VCaP (cell line): Measurements from ENCODE around the gene VWF.

ENCODE experiments used
- H3K27ac ChIP-seq: fragments of 450-650 bp; 2 replicates; pipeline ENCODE4 v1.5.1; 2017
- TF ChIP-seq, protein P1 (sequence below): fragments of 450-650 bp; conservative IDR thresholded peaks from 2 replicates; pipeline ENCODE4 v1.5.1; 2017; ENCODE audit warnings: mild to moderate bottlenecking, moderate library complexity

VWF gene

DNA sequence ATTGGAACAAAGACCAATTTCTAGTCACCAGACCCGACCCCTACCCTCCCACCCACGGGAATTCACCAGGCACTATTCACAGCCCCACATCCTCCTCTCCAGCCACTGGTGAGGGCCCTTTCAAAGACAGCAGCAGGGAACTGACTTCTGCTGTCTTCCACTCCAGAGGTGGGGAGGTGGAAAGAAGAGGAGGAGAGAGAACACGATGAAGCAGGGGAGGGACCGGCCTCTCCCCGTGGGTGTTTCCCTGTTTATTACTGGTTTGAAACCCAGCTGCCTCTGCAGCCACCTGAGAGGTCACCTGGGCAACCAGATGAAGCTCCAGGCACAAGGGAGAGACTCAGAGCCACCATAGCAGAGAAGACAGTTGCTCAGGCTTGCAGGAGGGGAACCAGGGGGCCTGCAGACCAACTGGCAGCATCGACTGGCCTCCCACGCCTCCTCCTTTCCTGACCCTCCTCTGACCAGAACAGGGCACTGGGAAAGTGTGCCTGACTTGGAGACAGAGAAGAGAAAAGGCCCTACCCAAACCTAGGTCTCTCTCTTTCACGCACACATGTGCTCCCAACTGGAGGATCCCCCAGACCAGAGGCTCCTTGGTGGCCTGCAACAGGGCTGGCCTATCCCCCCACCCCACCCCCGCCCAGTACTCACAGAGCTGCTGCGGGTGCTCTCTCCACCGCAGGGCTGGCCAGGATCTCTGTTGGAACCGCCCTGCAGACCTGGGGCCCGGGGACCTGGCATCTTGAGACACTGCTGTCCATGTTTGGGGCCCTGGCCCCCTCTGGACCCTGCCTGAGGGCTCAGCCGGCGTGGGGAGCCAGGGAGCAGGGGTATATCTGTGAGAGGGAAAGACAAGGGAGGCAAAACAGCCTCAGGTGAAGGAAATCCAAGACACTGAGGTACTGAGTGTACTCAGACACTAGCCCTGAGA lies 202.2 kb downstream of the VWF start:
- no peak overlapping the region for H3K27ac ChIP-seq
- TF ChIP-seq, protein P1, sequence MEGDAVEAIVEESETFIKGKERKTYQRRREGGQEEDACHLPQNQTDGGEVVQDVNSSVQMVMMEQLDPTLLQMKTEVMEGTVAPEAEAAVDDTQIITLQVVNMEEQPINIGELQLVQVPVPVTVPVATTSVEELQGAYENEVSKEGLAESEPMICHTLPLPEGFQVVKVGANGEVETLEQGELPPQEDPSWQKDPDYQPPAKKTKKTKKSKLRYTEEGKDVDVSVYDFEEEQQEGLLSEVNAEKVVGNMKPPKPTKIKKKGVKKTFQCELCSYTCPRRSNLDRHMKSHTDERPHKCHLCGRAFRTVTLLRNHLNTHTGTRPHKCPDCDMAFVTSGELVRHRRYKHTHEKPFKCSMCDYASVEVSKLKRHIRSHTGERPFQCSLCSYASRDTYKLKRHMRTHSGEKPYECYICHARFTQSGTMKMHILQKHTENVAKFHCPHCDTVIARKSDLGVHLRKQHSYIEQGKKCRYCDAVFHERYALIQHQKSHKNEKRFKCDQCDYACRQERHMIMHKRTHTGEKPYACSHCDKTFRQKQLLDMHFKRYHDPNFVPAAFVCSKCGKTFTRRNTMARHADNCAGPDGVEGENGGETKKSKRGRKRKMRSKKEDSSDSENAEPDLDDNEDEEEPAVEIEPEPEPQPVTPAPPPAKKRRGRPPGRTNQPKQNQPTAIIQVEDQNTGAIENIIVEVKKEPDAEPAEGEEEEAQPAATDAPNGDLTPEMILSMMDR = no peak

DNA sequence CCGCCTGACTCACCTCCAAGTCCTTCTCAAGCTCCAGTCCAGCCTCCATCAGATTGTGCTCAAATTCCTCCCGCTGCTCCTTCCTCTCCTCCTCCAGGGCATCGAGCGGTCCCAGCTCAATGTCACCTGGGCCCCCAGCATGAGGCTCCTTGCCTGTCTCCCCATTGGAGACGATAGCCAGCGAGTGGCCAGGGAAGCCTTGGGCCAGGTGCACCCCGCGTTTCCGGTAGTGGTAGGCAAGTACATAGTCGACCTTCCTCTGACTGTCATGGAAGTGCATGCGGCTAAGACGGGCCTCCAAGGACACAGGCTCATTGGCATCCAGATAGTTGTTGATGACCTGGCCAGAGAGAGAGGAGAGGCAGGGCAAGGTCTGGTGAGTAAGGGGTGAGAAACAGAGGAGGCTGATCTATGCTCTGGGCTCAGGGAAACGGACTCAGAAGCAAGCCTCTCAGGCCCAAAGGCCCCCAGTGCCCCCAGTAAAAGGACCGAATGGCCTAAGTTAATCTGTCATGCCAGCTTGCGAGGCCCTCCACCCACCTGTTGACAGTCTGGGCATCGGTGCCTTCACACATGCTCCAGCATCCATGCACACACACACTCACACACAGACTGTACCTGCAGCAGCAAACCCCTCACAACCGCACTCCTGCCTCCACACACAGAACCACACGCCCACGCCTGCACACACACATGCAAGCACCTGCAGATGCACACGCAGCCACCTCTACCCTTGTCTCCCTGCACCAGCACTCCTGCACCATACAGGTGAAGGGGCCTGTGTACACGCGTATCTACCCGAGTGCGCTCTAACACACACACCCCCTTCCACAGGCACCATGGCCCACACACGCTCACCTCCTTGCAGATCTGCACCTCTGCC lies 203.2 kb downstream of the VWF start:
- TF ChIP-seq, protein P1 = no peak
- H3K27ac ChIP-seq = no peak overlapping the region

DNA sequence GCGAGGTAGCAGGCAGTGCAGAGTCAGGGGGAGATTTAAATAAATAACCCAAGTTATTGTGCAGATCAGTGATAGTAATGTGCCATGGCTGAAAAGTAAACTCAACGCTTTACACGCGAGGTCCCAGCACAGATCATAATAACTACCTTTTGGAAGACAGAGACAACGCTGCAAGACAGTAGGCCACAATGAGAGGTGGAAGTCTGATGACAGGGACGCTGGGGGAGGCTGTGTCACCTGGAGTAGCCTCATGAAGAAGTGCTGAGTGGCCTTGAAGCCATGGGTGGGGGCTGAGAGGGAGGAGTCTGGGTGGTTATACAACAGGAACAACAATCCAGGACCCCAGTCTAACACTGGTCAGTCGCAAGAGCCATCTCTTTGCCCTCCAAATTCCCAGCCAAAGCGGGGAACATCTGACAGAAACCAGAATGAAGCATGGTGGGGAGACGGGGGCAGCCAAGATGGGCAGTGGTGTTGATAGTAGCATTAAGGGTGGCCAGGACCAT lies 207.6 kb downstream of the VWF start:
- TF ChIP-seq, protein P1 = no peak
- no peak overlapping the region for H3K27ac ChIP-seq

DNA sequence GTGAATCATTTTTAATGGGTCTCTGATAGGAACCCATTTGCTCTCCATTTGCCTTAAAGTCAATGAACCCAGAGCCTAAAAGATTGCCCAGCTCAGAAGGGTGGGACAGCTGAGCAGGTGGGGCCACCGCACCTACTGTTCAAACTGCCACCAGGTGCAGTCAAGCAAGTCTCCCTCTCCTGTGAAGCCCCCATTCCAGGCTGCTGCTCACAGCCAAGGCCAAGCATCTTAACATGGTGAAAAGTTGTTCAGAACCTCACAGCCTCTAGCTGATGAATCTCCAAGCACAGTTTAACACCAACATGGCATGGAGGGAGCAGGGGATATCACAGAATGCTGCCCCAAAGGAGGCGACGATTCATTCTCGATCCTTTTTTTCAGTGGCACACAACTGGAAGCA lies 209.0 kb downstream of the VWF start:
- TF ChIP-seq, protein P1 = no peak
- no peak overlapping the region for H3K27ac ChIP-seq

DNA sequence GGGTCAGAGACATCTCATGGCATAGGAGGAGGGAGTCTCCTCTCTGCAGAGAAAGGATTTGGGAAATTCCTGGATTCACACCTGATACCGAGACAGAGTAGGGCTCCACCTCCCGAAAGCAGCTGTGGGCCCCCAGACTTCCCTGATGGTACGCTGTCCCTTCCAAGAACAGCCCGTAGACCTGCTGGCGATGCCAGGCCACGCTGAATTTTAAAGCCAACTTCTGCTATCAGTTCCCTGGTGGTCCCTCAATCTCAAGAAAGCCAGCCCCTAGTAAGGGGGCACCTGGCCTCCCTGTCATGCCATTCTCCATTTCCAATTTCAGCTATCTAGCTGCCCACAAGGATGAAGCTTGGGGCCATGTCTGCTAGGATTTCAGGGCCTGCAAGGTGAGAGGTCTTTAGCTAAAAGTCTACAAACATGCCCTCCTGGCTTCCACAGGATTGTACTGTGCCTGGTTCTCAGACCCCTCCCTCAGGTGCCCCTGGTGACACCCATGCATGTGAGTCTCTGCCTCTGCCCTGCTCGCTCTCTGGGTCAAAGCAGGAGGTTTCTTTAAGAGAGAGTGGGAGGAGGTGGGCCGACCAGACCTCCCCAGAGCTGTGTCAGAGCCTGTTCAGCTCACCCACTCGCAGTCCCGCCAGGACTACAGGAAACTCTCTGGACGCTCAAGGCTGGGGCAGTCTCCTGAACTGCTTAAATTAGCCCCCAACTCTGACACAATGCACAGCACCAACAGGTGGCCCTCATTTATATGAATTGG lies 209.9 kb downstream of the VWF start:
- H3K27ac ChIP-seq = no peak overlapping the region
- TF ChIP-seq, protein P1 = no peak

DNA sequence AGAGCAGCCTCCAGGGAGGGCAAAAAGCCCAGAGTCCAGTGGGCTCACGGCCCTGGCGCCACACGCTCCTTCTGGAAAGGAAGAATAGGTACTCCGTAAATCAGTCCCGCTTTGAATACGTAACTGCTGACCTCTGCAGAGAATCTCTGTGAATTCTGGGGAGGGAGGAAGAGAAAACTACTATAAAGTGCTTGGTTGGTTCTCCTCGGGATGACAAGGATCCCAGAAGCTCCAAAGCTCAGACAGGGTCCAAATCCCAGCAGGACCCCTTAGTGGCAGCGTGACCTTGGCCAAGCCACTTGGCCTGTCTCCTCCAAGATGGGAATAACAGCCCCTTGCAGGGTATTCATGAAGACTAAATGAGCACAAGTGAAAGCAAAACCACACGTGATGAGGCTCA lies 211.1 kb downstream of the VWF start:
- no peak overlapping the region for H3K27ac ChIP-seq
- TF ChIP-seq, protein P1 = no peak
